Stimulated activated CD8-positive, alpha-beta memory T cell treated with anti-CD3 and anti-CD28 coated beads, Interleukin-12 subunit alpha, Interleukin-12 subunit beta, amount 100 ng/mL, for 24 hours (primary cell): ENCODE data around the gene PGM3.

Source experiments
- DNase-seq: peaks from one replicate; pipeline ENCODE4 v3.0.0-alpha.2; 2020; ENCODE audit errors: extremely low read depth

Gene PGM3

DNA sequence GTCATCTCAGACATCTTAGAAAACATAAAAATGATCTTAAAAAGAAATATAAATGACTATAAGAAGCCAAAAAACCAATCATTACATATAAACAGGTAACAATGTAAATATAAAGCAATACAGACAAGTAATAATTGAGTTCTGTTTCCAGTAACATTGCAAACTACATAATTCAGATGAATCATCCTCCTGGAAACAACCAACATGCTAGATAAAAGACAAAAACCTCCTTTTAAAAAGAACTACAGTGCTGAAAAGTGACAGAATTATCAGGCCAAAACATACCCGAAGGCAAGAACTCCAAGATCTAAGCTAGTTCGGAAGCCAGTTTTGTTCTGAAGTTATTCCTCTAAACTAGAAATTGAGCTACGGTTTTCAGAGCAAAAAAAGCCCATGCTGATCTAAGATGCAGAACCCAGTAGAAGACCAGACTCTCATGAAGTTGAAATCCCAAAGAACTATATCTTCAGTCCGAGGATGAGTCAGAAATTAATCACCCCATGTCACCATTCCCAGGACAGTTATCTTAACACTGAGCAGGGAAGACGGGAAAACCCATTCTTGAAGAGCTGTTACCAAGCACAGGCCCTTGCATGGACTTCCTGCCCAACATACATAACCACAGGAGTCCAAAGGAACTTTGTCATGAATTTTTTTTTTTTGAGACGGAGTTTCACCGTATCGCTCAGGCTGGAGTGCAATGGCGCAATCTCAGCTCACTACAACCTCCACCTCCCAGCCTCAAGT is 9.8 kb downstream of the PGM3 start:
- no peak for DNase-seq

DNA sequence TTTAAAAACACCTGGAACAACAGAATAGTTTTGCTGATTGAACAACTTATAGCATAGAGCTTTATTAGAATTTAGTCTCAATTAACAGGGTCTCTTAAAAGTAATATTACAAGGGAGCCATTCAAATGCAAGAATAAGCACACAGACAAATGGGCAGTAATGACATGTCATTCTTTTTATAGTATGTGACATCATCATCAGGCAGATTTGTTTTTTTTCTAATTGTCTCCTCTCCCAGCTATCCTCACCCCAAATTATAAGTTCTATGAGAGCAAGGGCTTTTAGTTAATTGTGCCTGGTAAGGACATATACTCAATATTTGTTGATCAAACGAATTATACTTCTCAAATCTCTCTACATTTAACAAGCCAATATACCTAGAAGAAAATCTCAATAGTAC is 11.0 kb downstream of the PGM3 start:
- no peak for DNase-seq

DNA sequence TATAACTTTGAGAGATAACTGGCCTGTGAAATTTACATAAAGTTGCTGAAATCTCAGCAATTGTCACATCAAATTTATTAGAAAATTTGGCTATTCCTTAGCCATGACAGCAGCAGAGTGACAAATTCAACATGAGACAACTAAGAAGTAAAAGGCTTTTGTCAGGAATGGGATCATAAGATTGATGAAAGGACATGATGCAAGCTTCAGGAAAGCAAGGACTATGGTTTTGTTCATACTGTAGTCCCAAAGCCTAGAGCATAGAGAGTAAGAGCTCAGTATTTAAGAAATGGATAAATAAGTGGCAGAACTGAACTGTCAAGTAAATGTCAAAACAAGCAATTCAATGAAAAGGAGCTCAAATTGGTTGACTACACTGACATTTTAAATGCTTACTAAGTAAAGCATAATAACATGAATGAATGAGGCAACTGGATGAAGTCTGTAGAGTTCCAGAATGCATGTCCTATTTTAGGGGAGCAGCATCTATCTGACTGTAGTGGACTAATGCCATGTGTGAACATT is 12.6 kb downstream of the PGM3 start:
- DNase-seq: no peak

DNA sequence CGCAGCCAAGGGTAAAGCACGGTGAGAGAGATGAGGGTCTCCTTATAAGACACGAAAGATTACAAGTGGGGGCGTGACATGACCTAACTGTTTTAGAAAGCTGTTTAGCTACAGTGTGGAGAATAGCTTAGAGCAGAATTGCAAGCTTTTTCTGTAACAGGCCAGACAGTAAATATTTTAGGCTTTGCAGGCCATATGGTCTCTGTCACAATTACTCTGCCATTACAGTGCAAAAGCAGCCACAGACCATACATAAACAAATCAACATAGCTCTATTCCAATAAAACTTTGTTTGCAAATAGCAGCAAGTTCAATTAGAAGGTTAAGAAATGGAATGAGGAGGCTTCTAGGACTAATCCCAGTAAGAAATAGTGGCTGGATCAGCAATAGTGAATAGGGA is 16.8 kb downstream of the PGM3 start:
- no peak for DNase-seq

DNA sequence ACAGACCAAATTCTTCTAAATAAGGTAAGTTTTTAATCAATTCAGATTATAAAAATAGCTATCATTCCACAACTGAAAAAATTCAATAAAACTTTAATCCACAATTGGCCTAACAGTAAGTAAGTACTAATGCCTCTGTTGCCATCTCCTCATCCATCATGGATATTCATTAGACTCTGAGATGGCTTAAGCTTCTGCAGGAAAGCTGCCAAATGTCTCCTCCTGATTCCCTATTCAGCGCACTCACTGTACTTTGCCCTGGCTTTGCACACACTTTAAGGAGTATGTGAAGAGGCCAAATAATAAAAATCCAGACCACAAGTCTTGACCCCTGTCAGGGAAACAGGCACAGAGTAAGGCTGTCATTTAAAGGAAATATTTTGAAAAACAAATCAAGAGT is 23.6 kb downstream of the PGM3 start:
- no peak for DNase-seq

DNA sequence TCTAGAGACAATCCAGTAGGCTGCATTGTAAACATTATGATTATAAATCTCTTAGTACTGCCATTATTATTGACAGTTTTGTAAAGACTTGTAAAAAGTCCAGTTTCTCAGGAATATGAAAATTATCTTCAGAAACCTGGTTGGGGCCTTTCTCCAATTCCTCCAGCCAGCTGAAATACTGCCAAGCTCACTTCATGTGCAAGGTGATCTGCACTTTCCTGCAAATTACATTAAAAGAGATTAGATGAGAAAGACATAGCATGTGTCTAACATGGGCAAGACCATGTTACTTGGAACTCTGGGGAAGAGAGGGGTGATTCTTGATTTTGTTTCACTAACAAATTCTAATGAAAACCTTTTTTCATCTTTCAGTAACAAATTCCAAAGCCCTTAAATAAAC is 24.0 kb downstream of the PGM3 start:
- no peak for DNase-seq

DNA sequence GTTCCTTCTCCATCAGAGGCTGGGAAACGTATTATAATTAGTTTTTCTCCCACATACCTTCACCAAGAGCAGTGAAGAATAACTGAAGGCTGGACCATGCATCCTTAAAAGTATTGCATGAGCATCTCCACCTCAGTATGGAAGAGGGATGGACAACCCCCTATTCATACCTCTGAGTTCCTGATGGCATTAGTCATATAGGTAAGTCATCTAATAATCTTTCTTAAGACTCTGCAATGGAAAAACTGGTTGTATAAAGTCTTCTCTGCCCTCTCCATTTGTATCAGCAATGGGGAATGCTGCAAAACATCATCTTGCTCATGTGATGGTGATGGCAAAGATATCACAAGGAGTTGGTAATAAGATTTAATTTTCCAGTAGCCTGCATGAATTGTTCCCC is 24.5 kb downstream of the PGM3 start:
- DNase-seq: no peak

DNA sequence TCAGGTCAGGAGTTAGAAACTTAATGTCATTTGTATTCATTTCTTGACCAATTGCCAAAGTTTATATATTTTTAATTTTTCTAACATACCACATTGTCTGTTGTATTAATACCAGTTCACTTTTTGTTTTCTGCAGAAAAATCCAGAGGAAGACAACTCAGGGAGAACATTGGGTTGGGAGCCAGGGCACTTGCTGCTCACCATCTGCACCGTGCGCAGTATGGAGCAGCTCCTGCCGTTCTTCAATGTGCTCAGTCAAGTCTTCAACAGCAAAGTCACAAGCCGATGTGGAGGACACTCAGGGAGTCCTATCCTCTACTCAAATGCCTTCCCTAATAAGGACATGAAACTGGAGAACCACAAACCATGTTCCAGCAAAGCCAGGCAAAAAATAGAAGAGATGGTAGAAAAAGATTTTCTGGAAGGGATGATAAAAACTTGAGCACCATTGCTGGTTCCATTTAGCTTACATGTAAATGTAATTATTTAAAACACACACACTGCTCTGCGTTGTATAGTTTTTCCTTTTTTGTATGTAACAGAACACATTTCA is 25.3 kb downstream of the PGM3 start:
- DNase-seq: no peak

DNA sequence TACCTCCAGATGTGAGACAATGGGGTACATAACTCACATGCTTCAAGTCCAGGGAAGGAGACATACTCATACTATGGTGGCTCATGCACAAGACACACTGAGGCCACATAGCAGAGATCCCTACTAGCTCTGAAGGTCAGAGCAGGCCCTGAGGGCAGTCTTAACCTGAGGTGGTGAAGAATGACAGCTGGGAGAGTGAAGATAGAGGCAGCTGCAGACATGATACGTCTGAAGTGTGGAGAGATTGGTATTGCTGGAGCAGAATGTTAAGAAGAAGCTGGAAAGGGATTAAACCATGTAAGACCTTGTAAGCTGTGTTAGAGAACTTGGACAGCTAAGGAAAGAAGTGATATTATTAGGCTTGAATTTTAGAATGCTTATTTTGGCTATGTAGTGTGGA is 32.9 kb downstream of the PGM3 start:
- no peak for DNase-seq

DNA sequence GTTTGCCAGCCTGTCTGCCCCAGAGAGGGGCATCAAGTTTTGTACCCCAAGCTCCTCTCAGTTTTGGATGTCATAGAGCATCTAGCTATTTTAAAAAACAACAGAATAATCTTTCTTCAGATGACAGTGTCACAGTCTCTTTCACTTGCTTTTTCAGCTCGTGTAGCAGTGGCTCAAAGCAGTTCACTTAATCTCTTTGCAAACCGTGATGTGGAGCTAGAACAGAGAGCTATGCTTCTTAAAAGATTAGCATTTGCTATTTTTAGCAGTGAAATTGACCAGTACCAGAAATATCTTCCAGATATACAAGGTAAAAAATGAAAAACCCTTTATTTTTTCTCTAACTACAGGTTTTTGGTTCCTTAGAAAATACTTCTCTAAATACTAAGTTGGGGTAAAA is 37.3 kb downstream of the PGM3 start:
- no peak for DNase-seq

DNA sequence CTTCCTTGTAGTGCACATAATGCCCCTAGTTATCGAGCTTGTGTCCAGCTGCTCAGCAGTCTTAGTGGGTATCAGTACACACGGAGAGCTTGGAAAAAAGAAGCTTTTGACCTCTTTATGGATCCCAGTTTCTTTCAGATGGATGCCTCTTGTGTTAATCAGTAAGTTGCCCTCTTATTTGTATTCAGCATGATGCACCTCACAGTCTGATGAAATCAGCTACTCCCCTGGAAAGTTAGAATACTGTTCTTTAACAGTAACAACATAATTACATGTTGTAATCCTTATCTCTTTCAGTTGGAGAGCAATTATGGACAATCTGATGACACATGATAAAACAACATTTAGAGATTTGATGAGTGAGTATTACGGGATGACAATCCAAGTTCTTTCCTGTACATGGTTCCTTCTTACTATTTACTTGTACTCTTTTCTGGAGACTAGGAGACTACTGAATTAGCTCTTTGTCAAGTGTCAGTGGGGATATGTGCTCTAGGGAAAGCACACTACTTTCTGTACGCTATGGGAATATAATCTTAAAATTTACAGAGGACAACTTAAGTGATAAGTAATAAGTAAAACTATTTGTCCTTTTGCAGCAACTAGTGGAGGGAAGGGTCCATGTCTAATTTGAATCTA is 39.1 kb downstream of the PGM3 start:
- DNase-seq: no peak

DNA sequence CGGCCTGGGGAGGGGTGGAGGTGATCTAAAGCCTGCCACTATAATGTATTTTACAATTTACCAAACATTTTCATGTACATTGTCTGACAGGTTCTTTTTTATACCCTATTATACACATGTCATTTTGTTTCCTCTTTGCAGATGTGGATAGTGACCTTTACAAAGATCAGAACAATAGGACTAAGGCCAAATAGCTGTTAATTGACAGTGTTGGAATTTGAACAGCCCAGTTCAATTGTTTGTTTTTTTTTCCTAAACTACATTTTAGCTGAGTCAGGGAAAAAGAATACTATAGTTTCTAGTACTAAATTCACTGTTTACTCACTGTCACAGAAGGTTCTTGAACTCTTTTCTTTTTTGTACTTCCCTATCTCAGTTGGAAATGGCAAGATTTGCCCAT is 40.2 kb downstream of the PGM3 start:
- no peak for DNase-seq

DNA sequence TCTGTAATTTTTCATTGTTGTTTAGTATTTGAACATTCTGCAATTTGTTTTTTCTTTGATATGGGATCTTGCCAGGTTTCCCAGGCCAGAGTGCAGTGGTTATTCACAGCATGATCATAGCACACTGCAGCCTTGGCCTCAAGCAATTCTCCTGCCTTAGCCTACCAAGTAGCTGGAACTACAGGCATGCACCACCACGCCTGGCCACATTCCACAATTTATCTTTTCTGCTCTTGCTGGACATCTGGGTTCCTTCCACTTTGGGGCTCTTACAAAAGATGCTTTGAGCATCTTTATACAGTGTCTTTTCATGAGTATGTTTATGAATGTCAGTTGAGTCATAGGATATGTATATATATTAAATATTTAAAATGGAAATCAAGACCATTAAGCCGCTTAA is 42.0 kb downstream of the PGM3 start:
- DNase-seq: no peak

DNA sequence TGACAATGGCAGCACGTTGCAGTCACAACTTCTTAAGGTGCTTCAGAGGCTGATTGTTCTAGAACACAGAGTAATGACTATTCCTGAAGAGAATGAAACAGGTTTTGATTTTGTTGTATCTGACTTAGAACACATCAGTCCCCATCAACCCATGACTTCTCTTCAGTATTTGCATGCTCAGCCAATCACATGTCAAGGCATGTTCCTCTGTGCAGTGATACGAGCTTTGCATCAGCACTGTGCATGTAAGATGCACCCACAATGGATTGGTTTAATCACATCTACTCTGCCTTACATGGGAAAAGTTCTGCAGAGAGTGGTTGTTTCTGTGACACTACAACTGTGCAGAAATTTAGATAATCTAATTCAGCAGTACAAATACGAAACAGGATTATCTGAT is 54.3 kb downstream of the PGM3 start:
- no peak for DNase-seq

DNA sequence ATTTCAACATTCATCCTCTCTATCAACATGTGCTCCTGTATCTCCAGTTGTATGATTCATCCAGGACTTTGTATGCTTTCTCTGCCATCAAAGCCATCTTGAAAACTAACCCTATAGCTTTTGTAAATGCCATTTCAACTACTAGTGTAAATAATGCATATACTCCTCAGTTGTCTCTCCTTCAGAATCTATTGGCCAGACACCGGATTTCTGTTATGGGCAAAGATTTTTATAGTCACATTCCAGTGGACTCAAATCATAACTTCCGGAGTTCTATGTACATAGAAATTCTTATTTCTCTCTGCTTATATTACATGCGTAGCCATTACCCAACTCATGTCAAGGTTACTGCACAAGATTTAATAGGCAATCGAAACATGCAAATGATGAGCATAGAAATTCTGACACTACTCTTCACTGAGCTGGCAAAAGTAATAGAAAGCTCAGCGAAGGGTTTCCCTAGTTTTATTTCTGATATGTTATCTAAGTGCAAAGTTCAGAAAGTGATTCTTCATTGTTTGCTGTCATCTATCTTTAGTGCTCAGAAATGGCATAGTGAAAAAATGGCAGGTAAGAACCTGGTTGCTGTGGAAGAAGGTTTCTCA is 54.8 kb downstream of the PGM3 start:
- DNase-seq: no peak

DNA sequence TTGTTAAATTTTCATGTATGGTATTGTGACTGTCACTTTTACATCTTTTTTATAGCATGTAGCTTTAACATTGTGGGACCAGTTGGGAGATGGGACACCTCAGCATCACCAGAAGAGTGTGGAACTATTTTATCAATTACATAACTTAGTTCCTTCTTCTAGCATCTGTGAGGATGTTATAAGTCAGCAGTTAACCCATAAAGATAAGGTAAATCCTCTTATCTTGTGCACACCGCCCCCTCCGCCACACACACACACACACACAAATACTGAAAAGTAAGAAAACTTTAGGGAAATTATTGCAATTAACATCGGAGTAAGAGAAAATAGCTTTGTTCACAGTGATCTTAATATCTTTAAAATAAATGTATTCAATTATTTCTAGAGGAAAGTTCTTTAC is 60.9 kb downstream of the PGM3 start:
- no peak for DNase-seq

DNA sequence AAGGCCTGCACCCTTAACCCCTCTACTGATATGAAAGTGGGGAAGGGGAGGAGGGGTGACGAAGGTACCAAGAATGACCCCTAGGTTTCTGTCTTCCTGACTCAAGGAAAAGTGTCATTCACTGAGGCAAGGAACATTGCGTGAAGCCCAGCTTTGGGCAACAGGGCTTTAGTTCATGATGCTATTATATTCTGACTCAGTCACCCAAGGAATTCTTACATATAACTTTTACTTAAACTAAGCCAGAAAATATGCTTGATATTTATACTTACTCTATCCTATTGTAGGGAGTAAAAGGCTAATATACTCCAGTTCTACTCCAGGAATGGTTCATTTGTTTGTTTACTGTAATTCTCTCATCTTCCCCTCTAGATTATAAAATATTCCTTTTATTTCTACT is 65.1 kb downstream of the PGM3 start:
- no peak for DNase-seq

DNA sequence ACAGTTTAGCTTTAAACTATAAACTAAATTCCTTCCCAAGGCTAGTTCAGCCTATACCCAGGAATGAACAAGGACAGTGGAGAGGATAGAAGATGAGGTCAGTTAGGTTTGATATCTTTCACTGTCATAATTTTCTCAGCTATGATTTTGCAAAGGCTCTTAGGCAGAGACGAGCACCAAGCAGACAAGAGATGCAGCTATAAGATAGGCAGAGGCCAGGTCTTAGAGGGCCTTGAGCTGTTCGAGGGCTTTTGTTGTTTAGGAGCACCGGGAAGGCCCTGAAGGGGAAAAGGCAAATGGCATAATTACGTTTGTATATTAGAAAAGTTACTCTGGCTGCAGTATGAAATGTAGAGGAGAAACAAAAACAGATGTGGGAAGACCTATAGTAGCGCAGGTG is 65.8 kb downstream of the PGM3 start:
- no peak for DNase-seq

DNA sequence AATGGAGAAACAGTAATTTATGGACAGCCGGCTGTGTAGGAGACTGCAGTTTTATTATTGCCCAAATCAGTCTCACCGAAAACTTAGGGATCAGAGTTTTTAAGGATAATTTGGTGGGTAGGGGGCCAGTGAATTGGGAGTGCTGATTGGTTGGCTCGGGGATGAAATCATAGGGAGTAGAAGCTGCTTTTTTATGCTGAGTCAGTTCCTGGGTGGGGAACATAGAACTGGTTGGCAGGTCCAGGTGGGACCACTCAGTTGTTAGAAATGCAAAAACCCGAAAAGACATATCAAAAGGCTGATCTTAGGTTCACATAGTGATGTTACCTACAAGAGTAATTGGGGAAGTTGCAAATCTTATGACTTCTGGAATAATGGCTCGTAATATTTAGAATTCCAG is 66.3 kb downstream of the PGM3 start:
- DNase-seq: no peak

DNA sequence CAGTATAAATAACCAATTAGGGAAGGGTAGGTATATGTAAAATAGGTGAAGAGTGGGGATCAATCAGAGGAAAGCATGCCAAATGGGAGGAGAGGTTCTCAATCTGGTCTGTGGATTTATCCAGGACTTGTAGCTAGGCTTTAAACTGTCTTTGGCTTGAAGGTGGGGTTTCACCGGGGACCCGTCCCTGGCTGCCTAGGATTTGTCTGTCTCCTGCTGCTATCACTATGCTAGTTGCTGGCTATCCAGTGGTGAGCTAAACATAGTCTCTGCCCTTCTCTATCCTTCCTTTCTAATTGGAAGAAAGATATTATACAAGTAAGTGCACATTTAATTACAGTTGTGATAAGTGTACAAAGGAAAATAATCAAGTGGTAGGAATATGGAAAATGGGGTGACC is 66.8 kb downstream of the PGM3 start:
- DNase-seq: no peak

DNA sequence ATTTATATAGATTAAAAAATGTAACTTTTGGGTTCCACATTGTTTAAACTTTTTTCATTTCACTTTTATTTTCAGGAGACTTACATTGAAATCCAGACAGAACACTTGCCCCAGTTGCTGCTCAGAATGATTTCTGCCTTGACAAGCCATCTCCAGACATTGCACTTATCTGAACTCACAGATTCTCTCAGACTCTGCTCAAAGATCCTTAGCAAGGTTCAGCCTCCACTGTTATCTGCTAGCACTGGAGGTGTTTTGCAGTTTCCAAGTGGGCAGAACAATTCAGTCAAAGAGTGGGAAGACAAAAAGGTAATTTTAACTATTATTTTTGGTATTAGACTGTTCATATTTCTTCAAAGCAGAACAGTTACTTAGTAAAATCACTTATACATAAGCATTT is 67.6 kb downstream of the PGM3 start:
- no peak for DNase-seq

DNA sequence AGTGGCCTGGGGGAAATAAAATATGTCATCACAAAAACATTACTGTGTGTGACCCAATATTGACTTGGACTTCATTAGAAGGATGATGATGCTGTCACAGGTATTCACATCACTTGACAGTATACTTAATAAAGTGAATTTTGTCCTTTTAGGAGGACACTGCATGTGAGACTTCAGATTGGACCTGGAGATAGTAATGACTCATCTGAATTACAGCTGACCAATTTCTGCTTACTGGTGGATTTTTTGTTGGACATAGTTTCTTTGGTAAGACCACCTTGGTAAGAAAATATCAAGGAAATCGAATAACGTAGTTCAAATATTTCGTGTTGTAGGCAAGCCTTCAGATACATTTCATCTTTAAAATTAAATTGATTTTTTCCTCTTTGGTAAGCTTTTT is 68.5 kb downstream of the PGM3 start:
- no peak for DNase-seq

DNA sequence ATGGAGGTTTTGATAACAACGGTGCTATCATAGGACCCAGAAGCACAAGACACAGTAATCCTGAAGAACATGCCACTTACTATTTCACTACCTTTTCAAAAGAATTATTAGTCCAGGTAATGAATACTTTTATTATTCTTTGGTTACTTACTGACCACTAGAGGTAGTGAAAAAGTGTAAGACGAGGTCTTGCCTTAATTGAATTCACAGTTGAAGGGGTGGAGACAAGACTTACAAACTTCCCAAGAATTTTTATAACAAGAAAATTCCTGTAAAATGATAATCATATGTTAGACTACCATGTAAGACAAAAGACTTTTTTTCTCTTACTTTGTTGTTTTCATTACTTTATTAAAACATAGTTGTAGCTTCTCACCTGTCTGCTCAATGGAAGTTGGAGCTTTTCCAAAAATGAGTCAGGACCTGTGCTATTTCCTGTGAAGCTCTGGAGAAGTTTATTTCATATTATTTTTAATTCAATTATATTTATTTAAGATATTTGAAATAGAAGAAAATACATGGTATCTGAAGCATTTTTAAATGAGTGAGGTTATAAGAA is 73.2 kb downstream of the PGM3 start:
- no peak for DNase-seq
